ENCODE results near the gene ACRV1. TPM values are rescaled to one million over a fixed set of nuclear protein-coding genes. Genes with fewer than 3 reads are reported as not detected.

The ACRV1 gene
- total and polyA plus RNA-seq, 2 of the 4 experiments (the other 2 are of a cell fraction): not detected

GRCh38 chr11:125701018-125701610, 20.5 kb upstream of the ACRV1 start:
- ChIA-PET CTCF (no interaction called here), POLR2A (ENCODE audit: unreplicated experiment) (no interaction called here)
- TF ChIP-seq USF2 (IDR thresholded peaks at IDR 0.05; ENCODE audit: low read depth, low read length): no peak
- TF ChIP-seq MXI1 (IDR thresholded peaks at IDR 0.05; ENCODE audit: borderline replicate concordance, low read depth, low read length): no peak
- no peak for TF ChIP-seq RAD21 (IDR thresholded peaks at IDR 0.05; ENCODE audit: low read length)
- no peak for TF ChIP-seq NFE2L2 (IDR thresholded peaks at IDR 0.05; ENCODE audit: low read depth, low read length)
- TF ChIP-seq RFX5 (IDR thresholded peaks at IDR 0.05; ENCODE audit: low read depth, low read length): no peak
- TF ChIP-seq BHLHE40 (IDR thresholded peaks at IDR 0.05; ENCODE audit: low read depth, low read length): no peak
- no peak for TF ChIP-seq MAZ (IDR thresholded peaks at IDR 0.05; ENCODE audit: borderline replicate concordance, low read depth, low read length)
- no peak for TF ChIP-seq ELK1 (IDR thresholded peaks at IDR 0.05; ENCODE audit: borderline replicate concordance, low read depth, low read length)
- TF ChIP-seq SMC3 (IDR thresholded peaks at IDR 0.05; ENCODE audit: low read depth, low read length): no peak
- no peak for TF ChIP-seq CTCF (conservative IDR thresholded peaks at IDR 0.05; ENCODE audit: low read depth, low read length)
- no peak for TF ChIP-seq RCOR1 (IDR thresholded peaks at IDR 0.05; ENCODE audit: insufficient replicate concordance, low read length)
- TF ChIP-seq POLR2A (IDR thresholded peaks at IDR 0.05; ENCODE audit: low read depth, low read length): no peak
- no peak for TF ChIP-seq CHD1 (IDR thresholded peaks at IDR 0.05; ENCODE audit: low read depth, low read length)
- no peak for TF ChIP-seq CEBPB (IDR thresholded peaks at IDR 0.05; ENCODE audit: low read depth, low read length)
- no peak for TF ChIP-seq MAFK (IDR thresholded peaks at IDR 0.05; ENCODE audit: low read depth, low read length)
- no peak for TF ChIP-seq FOS (IDR thresholded peaks at IDR 0.05; ENCODE audit: low read depth, low read length)
- Histone ChIP-seq H3K14ac (replicated peaks; ENCODE audit: low read depth, low read length) (no peak overlapping the region), H3K18ac (ENCODE audit: low read depth, low read length) (no peak overlapping the region), H3K9me1 (ENCODE audit: insufficient read depth, low read length) (no peaks in the 10 kb centered on the region), H2BK15ac (ENCODE audit: low read depth, low read length) (no peak overlapping the region), H2BK120ac (ENCODE audit: low read depth, low read length) (no peak overlapping the region), H3K4ac (ENCODE audit: low read depth, low read length) (no peak overlapping the region), H4K8ac (ENCODE audit: low read depth in 2 of 2, low read length in 2 of 2) (no peak overlapping the region), H2BK20ac (ENCODE audit: low read depth, low read length) (no peak overlapping the region), H3K9me3 (ENCODE audit: control insufficient read depth, insufficient read depth, low read length) (no peaks in the 10 kb centered on the region), H3K79me1 (ENCODE audit: low read depth in 1 of 2, low read length in 2 of 2) (no peaks in the 10 kb centered on the region), H2AFZ (replicated peaks; ENCODE audit: low read length, poor library complexity) (no peak overlapping the region), H3K4me3 (ENCODE audit: insufficient read depth, low read depth, low read length) (no peak overlapping the region), H2BK5ac (ENCODE audit: low read depth, low read length, poor library complexity, severe bottlenecking) (no peak overlapping the region), H4K91ac (ENCODE audit: insufficient read depth, low read depth, low read length) (no peak overlapping the region), H3K56ac (ENCODE audit: extremely low read depth, insufficient read depth, low read length) (no peak overlapping the region), H2AK9ac (replicated peaks; ENCODE audit: low read depth, low read length, poor library complexity) (no peak overlapping the region), H4K20me1 (ENCODE audit: insufficient read depth, low read length) (no peaks in the 10 kb centered on the region), H3K4me2 (ENCODE audit: low read depth, low read length) (no peak overlapping the region), H4K5ac (ENCODE audit: low read depth, low read length) (no peak overlapping the region), H2AK5ac (ENCODE audit: low read depth, low read length) (no peak overlapping the region), H3K9ac (ENCODE audit: low read depth, low read length) (no peak overlapping the region), H3K4me1 (ENCODE audit: control insufficient read depth, insufficient read depth, low read length) (no peaks in the 10 kb centered on the region), H3K27me3 (ENCODE audit: control insufficient read depth, insufficient read depth, low read length) (peaks cover 5% of the 10 kb centered on the region; the same call in 1 of the 2 replicates), H3K23ac (ENCODE audit: low read depth, low read length) (no peak overlapping the region), H3K27ac (ENCODE audit: insufficient read depth, low read length) (no peak overlapping the region), H3K36me3 (ENCODE audit: control insufficient read depth, insufficient read depth, low read length) (no peaks in the 10 kb centered on the region)
- intact Hi-C loops (cut with micrococcal nuclease): no loop called here
- ATAC-seq (ENCODE audit: low read depth): no peak
- no peak for DNase-seq
- BruUV-seq (replicated peaks): no TSS peak
- dilution Hi-C loops (cut with HindIII; ENCODE audit: low sequenced_read_pairs, unreplicated experiment): no loop called here
- WGBS, 2 experiments (ENCODE audit: extremely low coverage in 2 of 2, insufficient read length in 1 of 2): no CpG with 5 or more reads among the region's 6 CpGs
- in situ Hi-C loops (cut with MboI; ENCODE audit: low sequenced_read_pairs): no loop called here
